ENCODE data around the gene LMF1.

The LMF1 gene

DNA sequence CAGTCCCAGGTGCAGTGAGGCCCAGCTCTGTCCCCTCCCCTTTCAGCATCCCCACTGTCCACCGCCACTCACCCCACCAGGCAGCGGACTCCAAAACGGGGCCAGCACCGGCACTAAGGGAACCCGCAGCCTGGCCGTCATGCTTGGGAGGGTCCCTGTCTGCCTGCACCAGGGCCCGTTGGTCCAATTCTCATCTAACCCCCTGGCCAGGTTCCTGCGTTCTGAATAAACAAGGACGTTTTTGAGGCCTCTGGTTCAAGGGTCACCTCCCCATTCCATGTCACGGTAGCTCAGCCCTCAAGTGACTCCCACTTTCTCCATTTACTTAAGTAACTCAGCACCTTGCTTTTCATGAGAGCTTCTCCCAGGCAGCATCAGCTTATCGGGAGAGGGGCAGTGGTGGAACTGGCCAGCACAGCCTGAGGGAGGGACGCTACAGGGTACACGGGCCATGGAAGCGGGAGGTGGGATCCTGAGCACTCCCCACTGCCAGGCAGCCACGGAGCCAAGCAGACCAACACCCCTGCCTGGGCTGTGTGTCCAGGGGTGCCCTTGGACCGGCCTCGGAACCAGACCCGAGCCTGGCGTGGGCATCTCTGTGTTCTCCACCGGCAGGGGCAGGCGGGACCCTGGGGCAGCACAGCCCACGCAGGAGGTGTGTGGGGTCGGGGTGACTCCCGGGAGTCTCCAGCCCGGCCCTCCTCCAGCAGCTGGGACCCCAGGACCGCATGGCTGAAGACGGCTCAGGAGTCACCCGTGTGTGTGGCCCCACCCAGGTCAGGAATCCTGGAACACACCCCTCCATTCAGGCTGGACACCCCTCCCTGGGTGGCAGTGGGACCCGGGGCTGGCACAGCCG, 95.4 kb downstream of the LMF1 start:
- no peaks in the 10 kb centered on the region for H3K36me3 ChIP-seq (ENCODE audit: control insufficient read depth, insufficient read depth, low read length)
- no peak overlapping the region for H3K9ac ChIP-seq
- no peak overlapping the region for H2AFZ ChIP-seq
- no peaks in the 10 kb centered on the region for H3K4me1 ChIP-seq
- no peak overlapping the region for H3K4me2 ChIP-seq (ENCODE audit: low read length)
- no peaks in the 10 kb centered on the region for H3K27me3 ChIP-seq (ENCODE audit: control insufficient read depth, insufficient read depth, low read length)
- TF ChIP-seq, protein P1, sequence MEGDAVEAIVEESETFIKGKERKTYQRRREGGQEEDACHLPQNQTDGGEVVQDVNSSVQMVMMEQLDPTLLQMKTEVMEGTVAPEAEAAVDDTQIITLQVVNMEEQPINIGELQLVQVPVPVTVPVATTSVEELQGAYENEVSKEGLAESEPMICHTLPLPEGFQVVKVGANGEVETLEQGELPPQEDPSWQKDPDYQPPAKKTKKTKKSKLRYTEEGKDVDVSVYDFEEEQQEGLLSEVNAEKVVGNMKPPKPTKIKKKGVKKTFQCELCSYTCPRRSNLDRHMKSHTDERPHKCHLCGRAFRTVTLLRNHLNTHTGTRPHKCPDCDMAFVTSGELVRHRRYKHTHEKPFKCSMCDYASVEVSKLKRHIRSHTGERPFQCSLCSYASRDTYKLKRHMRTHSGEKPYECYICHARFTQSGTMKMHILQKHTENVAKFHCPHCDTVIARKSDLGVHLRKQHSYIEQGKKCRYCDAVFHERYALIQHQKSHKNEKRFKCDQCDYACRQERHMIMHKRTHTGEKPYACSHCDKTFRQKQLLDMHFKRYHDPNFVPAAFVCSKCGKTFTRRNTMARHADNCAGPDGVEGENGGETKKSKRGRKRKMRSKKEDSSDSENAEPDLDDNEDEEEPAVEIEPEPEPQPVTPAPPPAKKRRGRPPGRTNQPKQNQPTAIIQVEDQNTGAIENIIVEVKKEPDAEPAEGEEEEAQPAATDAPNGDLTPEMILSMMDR (IDR thresholded peaks at IDR 0.05) = no peak
- no peaks in the 10 kb centered on the region for H3K79me2 ChIP-seq
- no peaks in the 10 kb centered on the region for H3K9me3 ChIP-seq (ENCODE audit: control insufficient read depth, low read length)
- no peak overlapping the region for H3K27ac ChIP-seq
- no peak overlapping the region for H3K4me3 ChIP-seq (ENCODE audit: low read depth, low read length)

DNA sequence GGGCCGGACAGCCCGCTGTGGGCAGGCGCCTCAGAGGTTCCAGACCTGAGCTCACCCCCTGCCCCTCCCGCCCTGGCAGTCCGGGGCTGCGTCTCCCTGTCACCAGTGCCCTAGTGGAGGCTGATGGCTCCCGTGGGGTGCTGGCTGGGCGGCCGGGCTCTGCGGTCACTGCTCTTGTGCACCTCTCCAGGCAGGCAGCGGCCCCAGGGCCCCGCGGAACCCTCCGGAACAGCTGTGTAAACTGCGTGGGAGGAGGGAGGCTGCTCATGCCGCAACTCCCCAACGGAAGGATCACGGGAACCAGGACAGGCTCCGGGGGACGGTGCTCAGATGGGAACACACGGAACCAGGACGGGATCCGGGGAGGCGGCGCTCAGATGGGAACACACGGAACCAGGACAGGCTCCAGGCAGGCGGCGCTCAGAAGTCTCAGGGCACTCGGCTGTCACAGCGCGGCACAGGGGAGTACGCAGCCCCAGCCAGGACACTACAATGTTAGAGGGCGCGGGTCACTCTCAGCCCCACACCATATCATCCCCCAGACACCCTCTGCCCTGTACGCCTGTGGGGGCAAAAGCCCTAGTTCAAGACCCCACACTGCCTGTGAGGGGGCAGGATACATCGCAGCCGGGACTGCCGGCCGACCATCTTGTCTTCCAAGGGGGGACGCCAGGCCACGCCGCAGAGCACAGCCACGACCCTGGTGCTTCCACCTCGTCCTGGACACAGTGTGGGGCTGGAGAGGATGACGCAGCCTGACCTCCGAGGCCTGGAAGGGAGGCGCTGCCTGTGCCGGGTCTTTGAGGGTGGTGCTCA, 96.2 kb downstream of the LMF1 start:
- Histone ChIP-seq H3K27me3 (ENCODE audit: control insufficient read depth, insufficient read depth, low read length) (no peaks in the 10 kb centered on the region), H3K4me2 (ENCODE audit: low read length) (no peak overlapping the region), H3K79me2 (no peaks in the 10 kb centered on the region), H3K4me1 (no peaks in the 10 kb centered on the region), H3K9ac (no peak overlapping the region), H3K36me3 (ENCODE audit: control insufficient read depth, insufficient read depth, low read length) (no peaks in the 10 kb centered on the region), H3K9me3 (ENCODE audit: control insufficient read depth, low read length) (no peaks in the 10 kb centered on the region), H3K27ac (no peak overlapping the region), H2AFZ (no peak overlapping the region), H3K4me3 (ENCODE audit: low read depth, low read length) (no peak overlapping the region)
- TF ChIP-seq, protein P1 (IDR thresholded peaks at IDR 0.05) = no peak

GRCh38 chr16:873889-874288, 96.9 kb downstream of the LMF1 start:
- H3K4me3 ChIP-seq (ENCODE audit: low read depth, low read length) = no peak overlapping the region
- no peak overlapping the region for H3K4me2 ChIP-seq (ENCODE audit: low read length)
- no peak overlapping the region for H2AFZ ChIP-seq
- TF ChIP-seq, protein P1 (IDR thresholded peaks at IDR 0.05) = no peak
- H3K9ac ChIP-seq = no peak overlapping the region
- no peaks in the 10 kb centered on the region for H3K9me3 ChIP-seq (ENCODE audit: control insufficient read depth, low read length)
- no peaks in the 10 kb centered on the region for H3K4me1 ChIP-seq
- H3K79me2 ChIP-seq = no peaks in the 10 kb centered on the region
- no peaks in the 10 kb centered on the region for H3K27me3 ChIP-seq (ENCODE audit: control insufficient read depth, insufficient read depth, low read length)
- H3K36me3 ChIP-seq (ENCODE audit: control insufficient read depth, insufficient read depth, low read length) = no peaks in the 10 kb centered on the region
- H3K27ac ChIP-seq = no peak overlapping the region

GRCh38 chr16:873243-873661, 97.5 kb downstream of the LMF1 start:
- no peak overlapping the region for H3K9ac ChIP-seq
- TF ChIP-seq, protein P1 (IDR thresholded peaks at IDR 0.05) = no peak
- no peak overlapping the region for H3K4me2 ChIP-seq (ENCODE audit: low read length)
- H3K27ac ChIP-seq = no peak overlapping the region
- H2AFZ ChIP-seq = no peak overlapping the region
- no peaks in the 10 kb centered on the region for H3K27me3 ChIP-seq (ENCODE audit: control insufficient read depth, insufficient read depth, low read length)
- no peaks in the 10 kb centered on the region for H3K79me2 ChIP-seq
- no peak overlapping the region for H3K4me3 ChIP-seq (ENCODE audit: low read depth, low read length)
- no peaks in the 10 kb centered on the region for H3K9me3 ChIP-seq (ENCODE audit: control insufficient read depth, low read length)
- H3K4me1 ChIP-seq = no peaks in the 10 kb centered on the region
- no peaks in the 10 kb centered on the region for H3K36me3 ChIP-seq (ENCODE audit: control insufficient read depth, insufficient read depth, low read length)

Data from parathyroid adenoma (tissue), 2 donors.